ENCODE data around the gene USP4.
"Not testable (repeated sequence)": the region's sequence is repeated elsewhere in the genome, so short reads cannot be mapped to it uniquely, and the experiment has no call there.

USP4 gene

GRCh38 chr3:49240091-49240490, 99.8 kb downstream of the USP4 start:
- DNase-seq: not testable (repeated sequence)

GRCh38 chr3:49238274-49239127, 101.4 kb downstream of the USP4 start:
- peak; percentile 7 for DNase-seq

- DNase-seq: no peak
These were observed 102.5 kb downstream of the USP4 start for GRCh38 chr3:49237344-49237743.

DNA sequence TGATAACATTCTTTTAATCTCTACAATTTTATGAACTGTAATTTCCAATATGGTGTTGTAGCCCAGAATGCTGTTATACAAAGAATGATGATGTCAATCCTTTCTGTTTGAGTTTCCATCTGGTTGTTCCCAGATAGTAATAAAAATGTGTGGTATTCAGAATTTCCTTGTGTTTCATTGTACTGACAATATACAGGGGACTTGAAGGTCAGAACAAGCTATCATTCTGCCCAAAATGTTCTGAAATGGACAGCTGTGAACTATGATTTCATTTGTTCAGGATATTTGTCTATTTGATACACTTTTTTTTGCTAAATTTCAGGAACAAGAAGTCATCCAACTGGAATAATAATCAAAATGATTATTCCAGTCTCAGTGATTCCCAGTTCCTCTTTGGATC, 103.6 kb downstream of the USP4 start:
- DNase-seq: no peak

DNA sequence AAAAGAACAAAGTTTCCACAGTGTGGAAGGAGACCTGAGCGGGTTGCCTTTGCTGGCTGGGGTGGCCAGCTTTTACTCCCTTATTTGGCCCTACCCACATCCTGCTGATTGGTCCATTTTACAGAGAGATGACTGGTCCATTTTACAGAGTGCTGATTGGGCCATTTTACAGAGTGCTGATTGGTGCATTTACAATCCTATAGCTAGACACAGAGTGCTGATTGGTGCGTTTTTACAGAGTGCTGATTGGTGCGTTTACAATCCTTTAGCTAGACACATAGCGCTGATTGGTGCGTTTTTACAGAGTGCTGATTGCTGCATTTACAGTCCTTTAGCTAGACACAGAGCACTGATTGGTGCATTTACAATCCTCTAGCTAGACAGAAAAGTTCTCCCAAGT, 111.0 kb downstream of the USP4 start:
- DNase-seq: not testable (repeated sequence)

All from CD4-positive, alpha-beta T cell treated with Interleukin-10 for 1 hour (primary cell).